IPS-18a (cell line): ENCODE results near the gene C3orf49.

Experiments used
- H3K27ac ChIP-seq: one replicate; pipeline ENCODE4 v1.5.1; 2013; ENCODE audit warnings: low read length
- H3K27me3 ChIP-seq: one replicate; pipeline ENCODE4 v1.6.1; 2013; ENCODE audit warnings: mild to moderate bottlenecking, low read length; ENCODE audit not compliant: control insufficient read depth, insufficient read depth
- H3K36me3 ChIP-seq: one replicate; pipeline ENCODE4 v1.6.1; 2013; ENCODE audit warnings: low read depth, low read length; ENCODE audit not compliant: control insufficient read depth
- H3K4me1 ChIP-seq: one replicate; pipeline ENCODE4 v1.6.1; 2013; ENCODE audit warnings: low read depth, low read length; ENCODE audit not compliant: control insufficient read depth
- H3K4me3 ChIP-seq: one replicate; pipeline ENCODE4 v1.5.1; 2013; ENCODE audit warnings: low read length
- H3K9ac ChIP-seq: one replicate; pipeline ENCODE4 v1.6.1; 2013; ENCODE audit warnings: mild to moderate bottlenecking, low read length, moderate library complexity
- H3K9me3 ChIP-seq: one replicate; pipeline ENCODE4 v1.6.1; 2013; ENCODE audit warnings: low read depth, low read length; ENCODE audit not compliant: control insufficient read depth

The C3orf49 gene

DNA sequence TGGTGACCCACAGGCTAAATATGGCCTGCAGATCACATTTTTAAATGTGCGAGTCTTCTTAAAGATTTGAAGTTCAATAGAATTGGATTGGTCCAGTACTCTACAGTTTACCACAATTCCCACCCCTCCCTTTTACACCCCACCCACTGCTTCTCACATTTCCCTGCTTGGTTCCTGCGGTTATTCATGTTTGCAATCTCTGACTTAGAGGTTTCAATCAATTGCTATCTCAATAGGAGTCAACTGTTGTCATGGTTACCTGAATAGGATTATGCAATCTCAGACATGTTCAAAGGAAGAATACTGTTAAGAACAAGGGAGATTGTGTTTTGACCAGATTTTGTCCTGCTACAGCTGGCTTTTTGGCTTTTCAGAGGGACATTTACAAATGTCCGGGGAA, 4.9 kb upstream of the C3orf49 start:
- Histone ChIP-seq H3K9ac (no peak overlapping the region), H3K4me1 (peaks cover 12% of the 10 kb centered on the region), H3K27me3 (no peaks in the 10 kb centered on the region), H3K4me3 (no peak overlapping the region), H3K36me3 (no peaks in the 10 kb centered on the region), H3K9me3 (no peaks in the 10 kb centered on the region), H3K27ac (no peak overlapping the region)

DNA sequence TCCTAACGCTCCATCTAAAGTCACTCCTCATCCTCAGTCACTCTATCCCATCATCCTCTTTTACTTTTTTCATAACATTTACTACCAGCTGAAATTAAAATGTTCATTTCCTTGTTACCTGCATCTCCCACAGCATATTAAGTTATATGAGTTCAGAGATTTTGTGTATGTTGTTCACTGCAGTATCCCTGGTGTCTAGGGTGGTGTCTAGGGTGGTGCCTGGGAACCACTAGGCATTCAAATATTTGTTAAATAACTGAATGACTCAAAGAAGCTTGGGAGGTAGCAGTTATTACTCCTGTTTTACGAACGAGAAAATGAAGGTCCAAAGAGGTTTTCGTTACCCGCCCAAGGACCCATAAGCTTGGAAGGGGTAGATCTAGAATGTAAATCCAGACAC, 1.9 kb upstream of the C3orf49 start:
- no peak overlapping the region for H3K27ac ChIP-seq
- no peaks in the 10 kb centered on the region for H3K27me3 ChIP-seq
- no peaks in the 10 kb centered on the region for H3K9me3 ChIP-seq
- H3K4me1 ChIP-seq = peaks cover 12% of the 10 kb centered on the region
- H3K36me3 ChIP-seq = no peaks in the 10 kb centered on the region
- H3K9ac ChIP-seq = no peak overlapping the region
- no peak overlapping the region for H3K4me3 ChIP-seq

DNA sequence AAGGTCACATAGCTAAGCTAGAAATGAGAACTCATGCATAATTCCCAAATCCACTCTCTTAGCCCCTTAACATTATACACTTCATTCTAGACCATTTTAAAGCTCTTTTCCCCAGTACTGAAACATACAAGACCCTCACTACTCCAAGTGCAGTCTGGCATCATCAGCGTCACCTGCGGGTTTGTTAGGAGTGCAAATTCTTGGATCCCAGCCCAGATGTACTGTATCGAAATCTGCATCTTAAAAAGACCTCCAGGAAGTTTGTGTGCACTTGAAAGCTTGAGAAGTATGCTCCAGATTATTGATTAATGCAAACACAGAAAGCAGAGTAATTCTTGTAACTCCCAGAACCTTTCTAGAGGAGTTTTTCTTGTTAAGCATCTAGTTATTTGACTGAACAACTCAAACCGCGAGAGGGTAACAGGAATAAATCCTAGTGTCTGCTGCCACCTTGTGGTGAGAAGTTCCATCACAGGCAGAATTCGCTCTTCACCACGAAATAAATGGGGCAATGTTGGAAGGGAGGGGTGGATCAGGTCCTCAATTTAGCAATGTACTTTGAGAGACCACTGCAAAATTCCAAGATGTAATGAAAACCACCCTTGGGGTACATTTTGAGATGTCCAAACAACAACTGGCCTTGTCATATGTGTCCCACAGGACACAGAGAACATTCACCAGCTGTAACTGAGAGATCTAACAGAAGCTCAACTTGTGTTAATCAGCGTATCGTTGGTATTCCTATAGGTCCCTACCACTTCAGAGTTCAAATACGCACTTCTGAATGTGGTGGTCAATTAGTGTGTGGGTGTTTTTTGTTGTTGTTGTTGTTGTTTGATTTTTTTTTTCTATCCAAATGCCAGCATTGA, 583 bp upstream of the C3orf49 start:
- H3K9ac ChIP-seq = no peak overlapping the region
- no peak overlapping the region for H3K27ac ChIP-seq
- H3K4me3 ChIP-seq = no peak overlapping the region
- H3K36me3 ChIP-seq = no peaks in the 10 kb centered on the region
- peaks cover 12% of the 10 kb centered on the region for H3K4me1 ChIP-seq
- no peaks in the 10 kb centered on the region for H3K9me3 ChIP-seq
- H3K27me3 ChIP-seq = no peaks in the 10 kb centered on the region

DNA sequence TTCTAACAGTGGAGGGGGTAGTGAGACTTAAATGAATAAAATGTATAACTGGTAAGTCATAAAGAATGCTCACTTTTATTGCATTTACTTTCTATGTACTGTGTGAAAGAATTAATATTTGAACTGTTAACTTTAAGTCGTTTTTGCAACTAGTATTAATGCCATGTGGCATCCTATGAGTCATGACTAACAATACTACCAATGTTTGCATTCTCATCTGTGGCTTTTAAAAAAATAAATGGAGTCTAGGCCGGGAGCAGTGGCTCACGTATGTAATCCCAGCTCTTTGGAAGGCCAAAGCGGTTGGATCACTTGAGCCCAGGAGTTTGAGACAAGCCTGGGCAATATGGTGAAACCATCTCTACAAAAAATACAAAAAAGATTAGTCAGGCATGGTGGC, 5.2 kb downstream of the C3orf49 start:
- H3K36me3 ChIP-seq = no peaks in the 10 kb centered on the region
- H3K4me1 ChIP-seq = no peaks in the 10 kb centered on the region
- H3K27ac ChIP-seq = no peak overlapping the region
- H3K4me3 ChIP-seq = no peak overlapping the region
- H3K27me3 ChIP-seq = no peaks in the 10 kb centered on the region
- no peak overlapping the region for H3K9ac ChIP-seq
- no peaks in the 10 kb centered on the region for H3K9me3 ChIP-seq

DNA sequence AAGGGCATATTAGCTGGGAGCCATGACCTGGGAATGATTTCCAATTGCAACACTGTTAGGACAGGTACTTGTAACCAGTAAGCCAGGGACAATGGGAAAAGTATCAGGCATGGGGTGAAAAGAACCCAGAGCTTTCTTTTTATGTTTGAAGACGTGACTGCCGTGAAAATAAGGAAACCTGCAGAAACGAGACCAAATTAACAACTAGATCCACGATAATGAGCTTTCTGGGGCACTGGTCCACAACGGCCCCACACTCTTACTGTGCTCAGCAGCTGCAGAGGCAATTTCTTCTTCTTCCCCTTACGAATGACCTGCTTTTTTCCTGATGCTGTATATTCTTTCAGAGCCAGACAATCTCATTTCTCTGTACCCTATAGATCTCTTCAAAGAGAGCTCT, 11.4 kb downstream of the C3orf49 start:
- Histone ChIP-seq H3K4me1 (no peaks in the 10 kb centered on the region), H3K36me3 (peaks cover 25% of the 10 kb centered on the region), H3K27me3 (no peaks in the 10 kb centered on the region), H3K9me3 (no peaks in the 10 kb centered on the region), H3K9ac (no peak overlapping the region), H3K4me3 (no peak overlapping the region), H3K27ac (no peak overlapping the region)

DNA sequence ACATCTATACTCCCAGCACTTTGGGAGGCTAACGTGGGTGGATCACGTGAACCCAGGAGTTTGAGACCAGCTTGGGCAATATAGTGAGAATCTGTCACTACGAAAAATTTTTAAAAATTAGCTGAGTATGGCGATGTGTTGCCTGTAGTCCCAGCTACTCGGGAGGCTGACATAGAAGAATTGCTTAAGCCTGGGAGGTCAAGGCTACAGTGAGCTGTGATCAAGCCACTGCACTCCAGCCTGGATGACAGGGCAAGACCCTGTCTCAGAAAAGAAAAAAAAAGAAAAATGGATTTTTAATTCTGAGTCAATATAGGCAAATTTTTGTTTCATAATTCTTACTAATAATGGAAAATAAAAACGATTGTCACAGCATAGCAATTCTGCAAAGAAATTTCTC, 13.3 kb downstream of the C3orf49 start:
- Histone ChIP-seq H3K36me3 (peaks cover 30% of the 10 kb centered on the region), H3K27ac (no peak overlapping the region), H3K9me3 (no peaks in the 10 kb centered on the region), H3K4me1 (no peaks in the 10 kb centered on the region), H3K4me3 (no peak overlapping the region), H3K9ac (no peak overlapping the region), H3K27me3 (no peaks in the 10 kb centered on the region)

DNA sequence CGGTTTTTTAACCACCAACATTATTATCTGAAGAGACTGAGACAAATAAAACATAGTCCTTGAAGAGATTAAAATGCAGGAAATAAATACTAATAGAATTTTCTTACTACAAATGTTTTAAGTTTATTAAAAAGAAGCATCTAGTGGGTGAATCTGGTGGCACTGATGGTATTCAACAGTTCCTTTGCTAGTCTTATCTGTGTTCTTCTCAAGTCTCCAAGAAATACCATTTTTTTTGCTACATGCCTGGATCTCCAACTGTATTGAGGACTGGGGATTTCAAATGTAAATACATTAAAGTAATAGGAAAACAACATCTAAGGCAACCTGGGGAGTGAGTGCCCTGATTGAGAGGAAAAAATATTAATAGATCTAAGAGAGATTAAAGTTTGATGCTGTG, 22.6 kb downstream of the C3orf49 start:
- H3K9ac ChIP-seq = no peak overlapping the region
- no peak overlapping the region for H3K4me3 ChIP-seq
- H3K27ac ChIP-seq = no peak overlapping the region
- H3K9me3 ChIP-seq = no peaks in the 10 kb centered on the region
- H3K27me3 ChIP-seq = no peaks in the 10 kb centered on the region
- no peaks in the 10 kb centered on the region for H3K36me3 ChIP-seq
- H3K4me1 ChIP-seq = peaks cover under 1% of the 10 kb centered on the region

DNA sequence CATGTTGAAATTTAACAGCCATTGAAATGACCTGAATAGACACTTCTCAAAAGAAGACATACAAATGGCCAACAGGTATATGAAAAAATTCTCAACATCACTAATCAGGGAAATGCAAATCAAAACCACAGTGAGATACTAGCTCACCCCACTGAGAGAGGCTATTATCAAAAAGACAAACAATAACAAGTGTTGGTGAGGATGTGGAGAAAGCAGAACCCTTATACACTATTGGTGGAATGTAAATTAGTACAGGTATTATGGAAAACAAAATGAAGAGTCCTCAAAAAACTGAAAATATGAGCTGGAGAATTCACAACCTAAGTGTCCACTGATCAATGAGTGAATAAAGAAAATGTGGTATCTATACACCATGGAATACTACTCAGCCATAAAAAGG, 23.0 kb downstream of the C3orf49 start:
- no peaks in the 10 kb centered on the region for H3K9me3 ChIP-seq
- no peaks in the 10 kb centered on the region for H3K36me3 ChIP-seq
- H3K4me1 ChIP-seq = peaks cover 2% of the 10 kb centered on the region
- no peak overlapping the region for H3K4me3 ChIP-seq
- H3K9ac ChIP-seq = no peak overlapping the region
- no peak overlapping the region for H3K27ac ChIP-seq
- H3K27me3 ChIP-seq = no peaks in the 10 kb centered on the region

DNA sequence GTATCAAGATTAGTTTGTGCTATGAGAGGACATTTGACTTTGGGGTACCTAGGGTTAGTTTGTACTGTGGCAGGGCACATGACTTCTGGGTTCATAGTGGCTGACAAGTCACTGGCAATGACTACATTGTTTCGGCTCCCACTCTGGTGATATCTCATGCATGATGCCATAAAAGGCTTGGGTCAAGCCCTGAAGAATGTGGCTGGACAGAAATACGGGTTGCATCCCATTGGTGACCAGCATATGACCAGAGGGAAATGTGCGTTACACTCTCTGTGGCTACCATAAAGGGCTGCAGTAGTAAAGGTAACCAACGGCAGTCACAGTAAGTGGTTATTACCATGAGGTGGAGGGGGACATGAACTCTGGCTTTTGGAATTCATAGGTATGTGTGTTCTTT, 26.1 kb downstream of the C3orf49 start:
- no peaks in the 10 kb centered on the region for H3K36me3 ChIP-seq
- no peak overlapping the region for H3K27ac ChIP-seq
- no peaks in the 10 kb centered on the region for H3K9me3 ChIP-seq
- H3K4me1 ChIP-seq = peaks cover 20% of the 10 kb centered on the region
- H3K4me3 ChIP-seq = no peak overlapping the region
- no peaks in the 10 kb centered on the region for H3K27me3 ChIP-seq
- H3K9ac ChIP-seq = no peak overlapping the region

DNA sequence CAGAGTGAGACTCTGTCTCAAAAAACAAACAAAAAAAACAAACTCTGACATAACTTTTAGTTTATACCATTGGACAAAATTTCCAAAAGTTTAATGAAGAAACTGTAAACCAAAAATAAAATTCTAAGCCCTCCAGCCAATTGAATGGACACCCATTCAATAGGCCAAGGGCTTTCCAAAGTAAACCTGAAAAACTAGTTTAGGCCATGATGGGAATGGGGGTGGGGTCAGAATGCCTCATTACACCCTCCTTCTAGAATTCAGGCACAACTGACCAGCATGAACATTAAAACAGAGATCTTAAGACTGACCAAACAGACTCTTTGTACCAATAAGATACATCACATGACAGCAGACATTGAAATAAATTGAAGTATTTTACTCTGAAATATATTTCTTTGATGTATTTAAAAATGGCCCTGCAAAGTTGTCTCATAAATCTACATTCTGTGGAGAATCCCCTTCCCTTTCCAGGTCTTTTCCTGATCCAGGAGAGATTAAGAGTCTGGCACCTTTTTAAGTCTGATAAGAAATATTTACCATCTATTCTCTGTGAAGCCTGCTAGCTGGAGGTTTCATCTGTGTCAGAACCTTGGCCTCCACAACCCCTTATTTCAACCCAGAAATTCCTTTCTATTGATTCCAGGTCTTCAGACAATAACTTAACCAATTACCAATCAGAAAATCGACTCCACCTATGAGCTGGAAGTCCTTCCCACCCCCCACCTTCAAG, 28.8 kb downstream of the C3orf49 start:
- Histone ChIP-seq H3K27ac (no peak overlapping the region), H3K27me3 (no peaks in the 10 kb centered on the region), H3K4me1 (peaks cover 20% of the 10 kb centered on the region), H3K36me3 (no peaks in the 10 kb centered on the region), H3K9ac (no peak overlapping the region), H3K4me3 (peak overlapping the region; percentile 22), H3K9me3 (no peaks in the 10 kb centered on the region)

DNA sequence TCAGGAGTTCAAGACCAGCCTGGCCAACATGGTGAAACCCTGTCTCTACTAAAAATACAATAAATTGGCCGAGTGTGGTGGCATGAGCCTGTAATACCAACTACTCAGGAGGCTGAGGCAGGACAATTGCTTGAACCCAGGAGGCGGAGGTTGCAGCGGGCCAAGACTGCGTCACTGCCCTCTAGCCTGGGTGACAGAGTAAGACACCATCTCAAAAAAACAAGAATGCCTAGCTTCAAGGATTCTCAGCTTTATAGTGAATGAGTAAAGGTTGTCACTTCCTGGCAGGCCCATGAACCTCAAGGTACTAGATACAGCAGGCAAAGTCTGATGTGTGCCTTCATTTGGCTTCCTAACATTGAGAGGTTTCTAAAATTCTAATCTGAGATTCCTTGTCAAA, 30.1 kb downstream of the C3orf49 start:
- no peaks in the 10 kb centered on the region for H3K27me3 ChIP-seq
- no peak overlapping the region for H3K4me3 ChIP-seq
- H3K9ac ChIP-seq = no peak overlapping the region
- no peak overlapping the region for H3K27ac ChIP-seq
- H3K4me1 ChIP-seq = peaks cover 20% of the 10 kb centered on the region
- no peaks in the 10 kb centered on the region for H3K36me3 ChIP-seq
- no peaks in the 10 kb centered on the region for H3K9me3 ChIP-seq

DNA sequence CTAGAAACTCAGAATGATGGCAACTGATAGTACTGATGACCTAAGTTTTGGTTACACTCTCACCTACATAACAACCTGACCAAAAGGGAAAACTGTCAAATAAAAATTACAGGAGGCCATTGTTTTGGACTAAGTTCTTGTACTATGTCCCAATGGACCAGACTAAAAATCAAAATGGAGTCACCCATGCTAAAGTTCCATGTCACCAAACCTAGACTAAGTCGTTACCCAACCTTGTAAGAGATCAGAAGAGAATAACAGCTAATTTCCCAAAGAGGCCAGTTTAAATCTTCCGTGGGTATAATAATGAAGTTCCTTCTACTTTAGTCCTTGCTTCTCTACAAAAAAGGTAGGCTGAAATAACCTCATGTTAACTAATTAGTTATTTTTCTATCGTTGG, 32.2 kb downstream of the C3orf49 start:
- Histone ChIP-seq H3K4me1 (peaks cover 35% of the 10 kb centered on the region), H3K9me3 (no peaks in the 10 kb centered on the region), H3K9ac (no peak overlapping the region), H3K4me3 (no peak overlapping the region), H3K27ac (no peak overlapping the region), H3K36me3 (no peaks in the 10 kb centered on the region), H3K27me3 (no peaks in the 10 kb centered on the region)
